GM21737 (cell line): ENCODE results near the gene MYDGF.

Experiments used
- ATAC-seq: cut with Tn5 transposase; IDR thresholded peaks from one replicate; pipeline ENCODE4 v1.9.1; 2021; ENCODE audit warnings: mild to moderate bottlenecking, moderate library complexity; ENCODE audit not compliant: unreplicated experiment

MYDGF gene

GRCh38 chr19:4678881-4679790 is 9.0 kb upstream of the MYDGF start:
- ATAC-seq, result no peak

- no peak for ATAC-seq
Observed at GRCh38 chr19:4676955-4677731, 7.0 kb upstream of the MYDGF start.

GRCh38 chr19:4675346-4675745 is 5.2 kb upstream of the MYDGF start:
- ATAC-seq, result no peak

- no peak for ATAC-seq
Observed at GRCh38 chr19:4673726-4674125, 3.6 kb upstream of the MYDGF start.

- no peak for ATAC-seq
Observed at GRCh38 chr19:4673216-4673615, 3.1 kb upstream of the MYDGF start.

- no peak for ATAC-seq
Observed at GRCh38 chr19:4671185-4671851, 1.2 kb upstream of the MYDGF start.

- no peak for ATAC-seq
Observed at GRCh38 chr19:4664642-4665041, 5.5 kb downstream of the MYDGF start.

- no peak for ATAC-seq
Observed at GRCh38 chr19:4662812-4663211, 7.3 kb downstream of the MYDGF start.

- ATAC-seq, result no peak
Observed at GRCh38 chr19:4662020-4662695, 8.0 kb downstream of the MYDGF start.

GRCh38 chr19:4660993-4661392 is 9.1 kb downstream of the MYDGF start:
- ATAC-seq, result no peak

- no peak for ATAC-seq
Observed at GRCh38 chr19:4660181-4660791, 9.9 kb downstream of the MYDGF start.

GRCh38 chr19:4657835-4658234 is 12.3 kb downstream of the MYDGF start:
- no peak for ATAC-seq

- no peak for ATAC-seq
Observed at GRCh38 chr19:4657262-4657661, 12.9 kb downstream of the MYDGF start.

GRCh38 chr19:4656102-4656501 is 14.0 kb downstream of the MYDGF start:
- no peak for ATAC-seq

- ATAC-seq, result no peak
Observed at GRCh38 chr19:4654437-4655361, 15.4 kb downstream of the MYDGF start.

GRCh38 chr19:4653793-4654436 is 16.2 kb downstream of the MYDGF start:
- ATAC-seq, result no peak

GRCh38 chr19:4652075-4652474 is 18.1 kb downstream of the MYDGF start:
- no peak for ATAC-seq

GRCh38 chr19:4650159-4650558 is 20.0 kb downstream of the MYDGF start:
- ATAC-seq, result no peak
